Psoas muscle (tissue), 8 donors: ENCODE results near the gene PIP5K1B. TPM values are rescaled to one million over a fixed set of nuclear protein-coding genes. Genes with fewer than 3 reads are reported as not detected.

ENCODE experiments used
- ATAC-seq, 4 donors: fragments of 200-7000 bp; cut with Tn5 transposase; one replicate each; pipeline ENCODE4 v1.9.1; 2020; ENCODE audit warnings: moderate library complexity in 3 of 4, mild to moderate bottlenecking in 2 of 4
- DNase-seq, 2 donors: peaks; one replicate each; pipeline ENCODE4 v3.0.0-alpha.2; 2020
- H3K27ac ChIP-seq: fragments of 200-600 bp; one replicate; pipeline ENCODE4 v1.8.0; 2022
- H3K27me3 ChIP-seq, 3 donors: fragments of 200-600 bp in 1 of 3; one replicate each; pipeline versions ENCODE4 v1.6.1 to v1.8.0; 2013 to 2022; ENCODE audit warnings: low read length in 2 of 3, mild to moderate bottlenecking in 2 of 3, moderate library complexity in 1 of 3; ENCODE audit not compliant: insufficient read depth in 3 of 3
- H3K36me3 ChIP-seq, 2 donors: fragments of 200-600 bp in 1 of 2; one replicate each; pipeline versions ENCODE4 v1.6.1 to v1.8.0; 2013 to 2022; ENCODE audit warnings: low read depth in 1 of 2, mild to moderate bottlenecking in 1 of 2, moderate library complexity in 1 of 2; ENCODE audit not compliant: insufficient read depth in 1 of 2
- H3K4me1 ChIP-seq: fragments of 200-600 bp; one replicate; pipeline ENCODE4 v1.8.0; 2022
- H3K4me3 ChIP-seq: fragments of 200-600 bp; one replicate; pipeline ENCODE4 v1.8.0; 2022; ENCODE audit warnings: mild to moderate bottlenecking
- H3K9me3 ChIP-seq: fragments of 200-600 bp; one replicate; pipeline ENCODE4 v1.8.0; 2022
- CTCF ChIP-seq: fragments of 200-600 bp; IDR thresholded peaks from one replicate; pipeline ENCODE4 v1.8.0; 2022; ENCODE audit warnings: antibody characterized with exemption
- WGBS, 3 donors: extraction: QIAGEN DNeasy Blood & Tissue Kit; methylation state at CpG; one replicate each; pipeline versions ENCODE4 v1.1.6 to v1.1.7; 2013; 5-methylcytosine and 5-hydroxymethylcytosine counted together
- intact Hi-C, 2 donors: fragments of 100-400 bp; cut with DNase I; formaldehyde crosslinking; loops; one replicate each; pipeline versions ENCODE4 v1.11.0 to v1.14.2; 2022
- polyA plus RNA-seq, 3 donors: library from polyadenylated mRNA; stranded (reverse); fragments of 200-250 nt; gene quantifications; one replicate each; pipeline ENCODE4 v1.2.3, GENCODE V29; 2013
- total RNA-seq, 4 donors: library from RNA; stranded (reverse); fragmentation: NEBNext Ultra II Directional in 2 of 4; extraction: Animal tissue kit (Norgen Biotek cat#: 25700) in 2 of 4; gene quantifications; one replicate each; pipeline versions ENCODE4 v1.2.1 to v1.2.4, GENCODE V29; 2021 to 2023
- donor health status: healthy with polysubstance abuse.
- donor health status: DM: no; HTN: no; CAD: no; lungs with moderate emphysema.
- donor health status: Bipolar disorder and iron deficiency.
- donor health status: healthy.
- donor health status: DM: yes; HTN: yes; CAD: no.
- donor health status: DM: no; HTN: no; CAD: no.
- donor health status: DM: no; HTN: no; CAD: no.
- donor health status: DM: yes; HTN: yes; CAD: no.

Gene PIP5K1B
- total and polyA plus RNA-seq, 7 donors = 0.48 to 2.5 (median 1.7) TPM

DNA sequence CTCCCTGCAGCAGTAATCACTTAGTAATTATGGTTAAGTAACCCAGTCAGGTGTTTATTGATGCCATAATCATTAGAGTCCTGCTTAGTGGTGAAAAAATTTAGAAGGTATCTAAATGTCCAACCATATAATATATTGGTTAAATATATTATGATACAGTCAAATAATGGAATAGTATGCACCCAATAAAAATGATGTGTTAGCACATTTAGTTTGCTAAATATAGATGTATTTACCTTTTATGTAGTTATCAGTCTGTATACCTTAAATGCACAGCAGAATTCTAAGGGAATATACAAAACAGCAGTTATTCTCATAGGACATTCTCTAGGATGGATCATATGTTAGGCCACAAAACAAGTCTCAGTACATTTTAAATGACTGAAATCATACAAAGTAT is 218.4 kb downstream of the PIP5K1B start:
- ATAC-seq = no peak
- TF ChIP-seq CTCF = no peak
- Histone ChIP-seq H3K27me3 (no peaks in the 10 kb centered on the region), H3K27ac (no peak overlapping the region), H3K4me1 (no peaks in the 10 kb centered on the region), H3K36me3 (no peaks in the 10 kb centered on the region), H3K9me3 (no peaks in the 10 kb centered on the region), H3K4me3 (no peak overlapping the region)
- DNase-seq = no peak
- intact Hi-C loops = no loop called here

DNA sequence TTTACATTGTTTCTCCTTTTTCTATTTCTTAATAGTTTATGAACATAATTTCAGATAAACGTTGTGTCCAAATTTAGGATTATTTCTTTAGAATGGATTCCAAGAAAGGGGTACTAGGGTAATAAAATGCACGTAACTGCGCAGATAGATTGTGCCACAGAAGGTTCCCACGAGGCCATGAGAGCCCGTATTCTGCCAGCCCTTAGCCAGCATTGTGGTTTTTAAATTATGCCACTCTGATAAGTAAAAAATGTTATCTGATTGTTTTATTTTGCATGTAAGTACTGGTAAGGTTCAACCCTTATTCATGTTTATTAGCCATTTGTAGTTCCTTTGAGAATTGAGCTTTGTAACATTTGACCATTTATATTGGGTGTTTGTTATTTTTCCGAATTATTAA is 220.1 kb downstream of the PIP5K1B start:
- no peak for TF ChIP-seq CTCF
- intact Hi-C loops = no loop called here

GRCh38 chr9:68927165-68927564 is 222.1 kb downstream of the PIP5K1B start:
- Histone ChIP-seq H3K27ac (no peak overlapping the region), H3K4me1 (no peaks in the 10 kb centered on the region), H3K27me3 (no peaks in the 10 kb centered on the region), H3K36me3 (no peaks in the 10 kb centered on the region), H3K4me3 (no peak overlapping the region), H3K9me3 (no peaks in the 10 kb centered on the region)
- TF ChIP-seq CTCF = no peak
- intact Hi-C loops = no loop called here
- DNase-seq (no peak), ATAC-seq (no peak)
- 70 to 81% (median 75%) methylated on average over 2 of the region's 2 CpGs for WGBS, 3 donors

More for the DNA sequence above, 220.1 kb downstream of the PIP5K1B start:
- Histone ChIP-seq H3K27ac (no peak overlapping the region), H3K4me1 (no peaks in the 10 kb centered on the region), H3K4me3 (no peak overlapping the region), H3K27me3 (no peaks in the 10 kb centered on the region), H3K36me3 (no peaks in the 10 kb centered on the region), H3K9me3 (no peaks in the 10 kb centered on the region)
- ATAC-seq (no peak), DNase-seq (no peak)
- WGBS, 3 donors = 58 to 71% (median 59%) methylated on average over 6 of the region's 6 CpGs

DNA sequence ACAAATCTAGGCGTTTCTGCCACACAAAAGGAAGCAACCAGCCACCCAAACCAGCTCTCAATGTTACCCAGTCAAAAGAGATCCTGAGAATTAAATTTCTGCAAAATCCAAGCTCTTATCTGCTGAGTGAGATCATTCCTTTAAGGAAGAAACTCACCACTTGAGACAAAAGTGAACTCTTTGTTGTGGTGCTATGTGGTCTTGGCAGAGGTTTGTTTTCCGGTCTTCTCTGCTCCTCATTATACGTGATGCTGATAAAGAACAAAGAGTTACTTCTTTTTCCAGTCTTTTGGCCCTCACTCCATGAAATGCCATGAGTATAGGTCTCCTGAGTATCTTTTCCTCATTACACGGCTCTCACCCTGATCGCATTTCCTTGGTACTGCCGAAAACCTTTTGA is 226.8 kb downstream of the PIP5K1B start:
- no peaks in the 10 kb centered on the region for H3K27me3 ChIP-seq
- H3K36me3 ChIP-seq = no peaks in the 10 kb centered on the region
- H3K9me3 ChIP-seq = no peaks in the 10 kb centered on the region
- no peak overlapping the region for H3K27ac ChIP-seq
- WGBS, 3 donors = 55 to 72% (median 60%) methylated on average over 6 of the region's 6 CpGs
- H3K4me3 ChIP-seq = no peak overlapping the region
- no peak for TF ChIP-seq CTCF
- ATAC-seq (no peak), DNase-seq (no peak)
- H3K4me1 ChIP-seq = no peaks in the 10 kb centered on the region
- intact Hi-C loops = loop anchor here in 1 of 2 donors (10.0 kb wide), 2 partner anchors 257 to 297 kb away; no protein-coding TSS in a partner anchor

DNA sequence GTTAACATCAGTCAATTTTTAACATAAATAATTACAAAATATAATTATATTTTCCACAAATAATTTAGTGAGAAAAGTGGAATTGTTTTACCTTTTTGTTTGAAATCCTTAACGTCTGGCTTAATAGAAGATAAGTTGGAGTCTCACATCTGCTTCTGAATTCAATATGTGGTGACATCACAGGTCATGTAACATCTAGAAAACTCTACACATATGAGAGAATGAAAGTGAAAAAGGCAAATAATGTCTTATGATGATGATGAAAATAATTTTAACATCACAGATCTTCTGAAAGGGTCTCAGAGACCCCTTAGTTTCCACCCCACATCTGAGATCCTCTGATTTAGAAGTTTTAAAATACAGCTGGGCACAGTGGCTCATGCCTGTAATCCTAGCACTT is 227.4 kb downstream of the PIP5K1B start:
- no peak for TF ChIP-seq CTCF
- Histone ChIP-seq H3K4me3 (no peak overlapping the region), H3K36me3 (no peaks in the 10 kb centered on the region), H3K4me1 (no peaks in the 10 kb centered on the region), H3K27ac (no peak overlapping the region), H3K27me3 (no peaks in the 10 kb centered on the region), H3K9me3 (no peaks in the 10 kb centered on the region)
- no peak for DNase-seq
- no peak for ATAC-seq
- 68 to 79% (median 78%) methylated on average over 1 of the region's 1 CpG for WGBS, 3 donors
- intact Hi-C loops = loop anchor here in 1 of 2 donors (10.0 kb wide), 2 partner anchors 258 to 298 kb away; no protein-coding TSS in a partner anchor
